WERI-Rb-1 (cell line): ENCODE results near the gene LDLRAD1.

ENCODE experiments used
- DNase-seq: peaks from one replicate; pipeline ENCODE4 v3.0.0-alpha.2; 2020
- H3K27ac ChIP-seq: fragments of 250-450 bp; sonication (Bioruptor Pico); 2 replicates; pipeline ENCODE4 v1.5.1; 2020; ENCODE audit warnings: mild to moderate bottlenecking, moderate library complexity
- H3K27me3 ChIP-seq: fragments of 250-450 bp; sonication (Bioruptor Pico); 2 replicates; pipeline ENCODE4 v1.5.1; 2021; ENCODE audit warnings: mild to moderate bottlenecking, low read depth, moderate library complexity; ENCODE audit not compliant: insufficient read depth, severe bottlenecking
- H3K36me3 ChIP-seq: fragments of 250-450 bp; sonication (Bioruptor Pico); 2 replicates; pipeline ENCODE4 v1.5.1; 2020; ENCODE audit warnings: mild to moderate bottlenecking, moderate library complexity
- H3K4me3 ChIP-seq: 2 replicates; pipeline ENCODE4 v1.5.1; 2011; ENCODE audit warnings: low read depth, mild to moderate bottlenecking, control low read depth, low read length
- H3K9me3 ChIP-seq: fragments of 250-450 bp; sonication (Bioruptor Pico); 2 replicates; pipeline ENCODE4 v1.5.1; 2021; ENCODE audit warnings: mild to moderate bottlenecking, moderate library complexity; ENCODE audit not compliant: severe bottlenecking
- CTCF ChIP-seq: IDR thresholded peaks from 2 replicates; pipeline ENCODE4 v1.5.1; 2011; ENCODE audit warnings: low read depth, mild to moderate bottlenecking, control low read depth, inconsistent platforms, low read length

Gene LDLRAD1

DNA sequence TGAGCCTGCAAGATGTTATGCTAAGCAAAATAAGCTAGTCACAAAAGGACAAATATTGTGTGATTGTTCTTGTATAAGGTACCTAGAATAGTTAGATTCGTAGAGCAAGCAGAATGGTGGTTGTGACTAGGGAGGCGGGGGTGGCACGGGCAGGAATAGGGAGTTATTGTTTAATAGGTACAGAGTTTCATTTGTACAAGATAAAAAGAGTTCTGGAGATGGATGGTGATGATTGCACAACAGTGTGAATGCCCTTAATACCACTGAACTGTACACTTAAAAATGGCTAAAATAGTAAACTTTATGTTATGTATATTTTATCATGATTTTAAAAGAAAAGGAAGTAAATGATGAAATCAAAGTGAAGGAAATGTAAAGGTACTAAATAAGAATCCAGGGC, 51.2 kb downstream of the LDLRAD1 start:
- Histone ChIP-seq H3K27me3 (no peaks in the 10 kb centered on the region), H3K27ac (no peak overlapping the region), H3K36me3 (peaks cover 59% of the 10 kb centered on the region), H3K9me3 (no peaks in the 10 kb centered on the region), H3K4me3 (no peak overlapping the region)
- no peak for DNase-seq
- TF ChIP-seq CTCF: no peak

DNA sequence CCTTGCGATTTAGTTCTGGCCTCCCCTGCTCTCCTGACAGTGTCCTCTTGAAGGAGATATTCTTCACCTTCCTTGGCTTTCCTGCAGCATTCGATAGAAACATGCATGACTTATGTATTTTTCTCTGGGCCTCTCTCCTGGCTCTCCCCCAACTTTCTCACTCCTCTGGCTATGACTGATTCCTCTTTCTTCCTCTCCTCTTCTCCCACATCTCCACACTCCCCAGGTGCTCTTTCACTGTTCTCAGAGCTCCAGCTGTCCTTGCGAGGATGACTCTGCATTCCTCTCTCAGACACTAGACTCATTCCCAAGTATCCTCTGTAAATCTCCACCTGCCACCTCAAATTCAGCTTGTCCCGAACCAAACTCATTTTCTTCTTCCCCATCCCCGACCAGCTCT, 53.9 kb downstream of the LDLRAD1 start:
- no peak for TF ChIP-seq CTCF
- Histone ChIP-seq H3K27ac (no peak overlapping the region), H3K4me3 (no peak overlapping the region), H3K27me3 (no peaks in the 10 kb centered on the region), H3K36me3 (peaks cover 62% of the 10 kb centered on the region), H3K9me3 (no peaks in the 10 kb centered on the region)
- DNase-seq: no peak

DNA sequence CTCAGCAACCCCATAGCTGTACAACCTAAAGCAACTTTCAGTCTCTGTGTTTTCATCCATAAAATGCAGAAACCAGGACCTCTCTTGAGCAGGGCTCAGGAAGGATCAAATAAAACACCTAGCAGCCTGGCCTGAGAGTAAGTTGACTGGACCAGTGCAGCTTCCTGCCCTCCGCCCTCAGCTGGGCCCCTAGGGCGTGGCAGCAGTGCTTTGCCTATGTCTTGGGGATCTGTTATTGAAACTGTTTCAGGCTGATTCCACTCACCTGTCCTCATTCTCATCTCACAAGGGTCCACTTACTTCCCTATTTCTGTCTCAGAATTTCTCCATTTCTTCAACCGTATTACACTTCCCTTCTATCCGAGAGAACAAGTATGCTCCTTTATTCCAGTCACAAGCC, 54.5 kb downstream of the LDLRAD1 start:
- H3K4me3 ChIP-seq: no peak overlapping the region
- H3K36me3 ChIP-seq: peaks cover 65% of the 10 kb centered on the region
- H3K27me3 ChIP-seq: no peaks in the 10 kb centered on the region
- H3K9me3 ChIP-seq: no peaks in the 10 kb centered on the region
- H3K27ac ChIP-seq: no peak overlapping the region
- TF ChIP-seq CTCF: no peak
- no peak for DNase-seq

DNA sequence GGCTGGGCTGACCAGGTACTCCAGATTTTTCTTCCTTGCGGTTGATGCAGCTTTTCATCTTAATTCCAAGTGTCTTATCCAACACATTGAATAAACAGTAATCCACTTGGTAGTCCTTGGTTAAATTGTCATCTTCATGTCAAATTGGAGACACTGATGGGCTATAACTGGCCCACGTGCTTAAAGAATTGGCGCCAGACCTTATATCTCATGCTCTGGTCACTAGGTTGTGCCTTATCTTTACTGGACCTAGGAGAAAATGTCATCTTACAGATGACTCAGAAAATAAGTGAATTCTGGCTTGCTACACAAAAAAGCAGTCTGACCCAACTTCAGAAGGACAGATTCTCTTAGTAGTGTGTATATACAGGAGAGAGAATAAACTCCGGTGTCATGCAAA, 55.6 kb downstream of the LDLRAD1 start:
- no peak for DNase-seq
- Histone ChIP-seq H3K9me3 (no peaks in the 10 kb centered on the region), H3K36me3 (peaks cover 60% of the 10 kb centered on the region), H3K27ac (no peak overlapping the region), H3K4me3 (no peak overlapping the region), H3K27me3 (no peaks in the 10 kb centered on the region)
- TF ChIP-seq CTCF: no peak

DNA sequence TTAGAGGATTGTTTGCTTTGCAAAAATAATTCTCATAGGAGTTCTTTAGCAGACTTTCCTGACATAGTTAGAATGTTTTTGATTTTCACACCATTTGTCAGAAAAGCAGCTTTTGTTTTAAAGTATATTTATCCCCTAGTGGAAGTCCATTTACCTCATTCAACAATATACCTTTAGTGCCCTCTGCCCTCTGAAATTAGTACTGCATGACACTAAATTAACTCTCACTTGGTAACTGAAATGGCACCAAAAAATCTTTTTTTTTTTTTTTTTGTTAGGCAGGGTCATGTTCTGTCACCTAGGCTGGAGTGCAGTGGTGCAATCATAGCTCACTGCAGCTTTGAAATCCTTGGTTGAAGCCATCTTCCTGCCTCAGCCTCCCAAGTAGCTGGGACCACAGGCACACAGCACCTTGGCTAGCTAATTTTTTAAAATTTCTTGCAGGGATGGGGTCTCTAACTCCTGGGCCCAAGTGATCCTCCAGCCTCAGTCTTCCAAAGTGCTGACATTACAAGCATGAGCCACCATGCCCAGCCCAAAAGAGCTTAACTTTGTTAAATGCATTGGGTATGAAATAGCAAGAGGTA, 58.2 kb downstream of the LDLRAD1 start:
- H3K9me3 ChIP-seq: no peaks in the 10 kb centered on the region
- H3K27ac ChIP-seq: no peak overlapping the region
- H3K4me3 ChIP-seq: no peak overlapping the region
- DNase-seq: no peak
- peak; percentile 33; the same call in 1 of the 2 replicates for TF ChIP-seq CTCF
- H3K27me3 ChIP-seq: no peaks in the 10 kb centered on the region
- H3K36me3 ChIP-seq: peaks cover 57% of the 10 kb centered on the region
